GM23338 (cell line): ENCODE measurements around the gene COL4A1.

Experiments
- EZH2 ChIP-seq: fragments of 200-600 bp; sonication (generic); IDR thresholded peaks from one replicate; pipeline ENCODE4 v1.8.0; 2017; ENCODE audit warnings: antibody characterized with exemption, mild to moderate bottlenecking, low read depth; ENCODE audit not compliant: unreplicated experiment
- POLR2AphosphoS5 ChIP-seq: IDR thresholded peaks from 2 replicates; pipeline ENCODE4 v1.6.1; 2016; ENCODE audit warnings: antibody characterized with exemption, low read depth
- STAT1 ChIP-seq: IDR thresholded peaks from one replicate; pipeline ENCODE4 v1.6.1; 2016; ENCODE audit warnings: antibody characterized with exemption; ENCODE audit not compliant: unreplicated experiment
- TF ChIP-seq, protein P1 (sequence below), 2 experiments: fragments of 200-600 bp in 1 of 2; sonication (generic) in 1 of 2; conservative IDR thresholded peaks; 2 replicates each; pipeline versions ENCODE4 v1.5.1 to v1.6.1; 2016 to 2017; ENCODE audit warnings: antibody characterized with exemption in 2 of 2, low read depth in 2 of 2, mild to moderate bottlenecking in 2 of 2, moderate library complexity in 1 of 2
- TF ChIP-seq, protein P2 (sequence below): fragments of 250-450 bp; sonication (Bioruptor Pico); IDR thresholded peaks from 2 replicates; pipeline ENCODE4 v1.5.0; 2020; ENCODE audit warnings: mild to moderate bottlenecking, moderate library complexity

DNA sequence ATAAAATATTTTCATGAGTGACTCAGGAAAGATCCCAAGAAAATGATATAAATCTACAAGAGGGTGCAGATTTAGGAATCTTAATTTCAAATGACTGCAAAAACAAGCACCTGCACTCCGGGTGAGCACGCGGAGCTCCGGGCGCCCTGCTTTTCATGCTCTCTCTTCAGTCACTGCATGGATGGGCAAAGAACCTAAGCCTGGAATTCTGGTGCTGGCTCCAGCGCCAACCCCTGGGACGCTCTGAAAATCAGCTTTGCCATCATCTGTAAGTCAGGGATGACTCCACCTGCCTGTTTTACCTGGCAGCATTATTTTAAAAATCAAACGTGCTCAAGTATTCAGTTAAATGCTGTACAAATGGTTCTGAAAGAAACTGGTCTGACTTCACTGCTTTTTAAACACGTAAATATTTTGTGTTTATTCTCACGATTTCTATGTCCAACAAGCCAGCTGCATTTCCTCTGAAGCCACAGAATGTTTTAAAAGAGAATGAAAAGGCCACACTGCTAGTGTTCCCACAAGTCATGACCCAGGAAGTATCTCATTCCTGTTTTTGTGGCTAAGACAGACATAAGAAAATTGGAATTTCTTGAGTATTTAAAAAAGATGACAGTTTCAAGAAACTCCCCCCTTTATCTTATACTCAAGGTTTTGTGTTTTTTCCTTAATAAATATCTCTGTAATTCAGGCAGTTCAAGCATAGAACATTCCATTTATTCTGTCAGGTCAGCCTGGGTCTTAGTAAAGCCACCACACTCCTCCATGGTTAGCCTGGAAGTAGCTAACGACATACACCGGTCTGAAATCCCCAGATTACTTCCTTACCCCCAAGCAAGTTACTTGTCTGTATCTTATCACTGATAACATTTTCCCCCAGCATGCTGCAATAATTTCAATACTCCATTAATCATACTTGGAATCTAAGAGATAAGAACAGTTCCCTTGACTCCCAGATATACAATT, 81.1 kb downstream of the COL4A1 start:
- TF ChIP-seq, protein P1, sequence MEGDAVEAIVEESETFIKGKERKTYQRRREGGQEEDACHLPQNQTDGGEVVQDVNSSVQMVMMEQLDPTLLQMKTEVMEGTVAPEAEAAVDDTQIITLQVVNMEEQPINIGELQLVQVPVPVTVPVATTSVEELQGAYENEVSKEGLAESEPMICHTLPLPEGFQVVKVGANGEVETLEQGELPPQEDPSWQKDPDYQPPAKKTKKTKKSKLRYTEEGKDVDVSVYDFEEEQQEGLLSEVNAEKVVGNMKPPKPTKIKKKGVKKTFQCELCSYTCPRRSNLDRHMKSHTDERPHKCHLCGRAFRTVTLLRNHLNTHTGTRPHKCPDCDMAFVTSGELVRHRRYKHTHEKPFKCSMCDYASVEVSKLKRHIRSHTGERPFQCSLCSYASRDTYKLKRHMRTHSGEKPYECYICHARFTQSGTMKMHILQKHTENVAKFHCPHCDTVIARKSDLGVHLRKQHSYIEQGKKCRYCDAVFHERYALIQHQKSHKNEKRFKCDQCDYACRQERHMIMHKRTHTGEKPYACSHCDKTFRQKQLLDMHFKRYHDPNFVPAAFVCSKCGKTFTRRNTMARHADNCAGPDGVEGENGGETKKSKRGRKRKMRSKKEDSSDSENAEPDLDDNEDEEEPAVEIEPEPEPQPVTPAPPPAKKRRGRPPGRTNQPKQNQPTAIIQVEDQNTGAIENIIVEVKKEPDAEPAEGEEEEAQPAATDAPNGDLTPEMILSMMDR (conservative IDR thresholded peaks at IDR 0.05; ENCODE audit: low read depth in 2 of 2), result no peak
- TF ChIP-seq POLR2AphosphoS5 (no peak), EZH2 (no peak), STAT1 (no peak)
- TF ChIP-seq, protein P2, sequence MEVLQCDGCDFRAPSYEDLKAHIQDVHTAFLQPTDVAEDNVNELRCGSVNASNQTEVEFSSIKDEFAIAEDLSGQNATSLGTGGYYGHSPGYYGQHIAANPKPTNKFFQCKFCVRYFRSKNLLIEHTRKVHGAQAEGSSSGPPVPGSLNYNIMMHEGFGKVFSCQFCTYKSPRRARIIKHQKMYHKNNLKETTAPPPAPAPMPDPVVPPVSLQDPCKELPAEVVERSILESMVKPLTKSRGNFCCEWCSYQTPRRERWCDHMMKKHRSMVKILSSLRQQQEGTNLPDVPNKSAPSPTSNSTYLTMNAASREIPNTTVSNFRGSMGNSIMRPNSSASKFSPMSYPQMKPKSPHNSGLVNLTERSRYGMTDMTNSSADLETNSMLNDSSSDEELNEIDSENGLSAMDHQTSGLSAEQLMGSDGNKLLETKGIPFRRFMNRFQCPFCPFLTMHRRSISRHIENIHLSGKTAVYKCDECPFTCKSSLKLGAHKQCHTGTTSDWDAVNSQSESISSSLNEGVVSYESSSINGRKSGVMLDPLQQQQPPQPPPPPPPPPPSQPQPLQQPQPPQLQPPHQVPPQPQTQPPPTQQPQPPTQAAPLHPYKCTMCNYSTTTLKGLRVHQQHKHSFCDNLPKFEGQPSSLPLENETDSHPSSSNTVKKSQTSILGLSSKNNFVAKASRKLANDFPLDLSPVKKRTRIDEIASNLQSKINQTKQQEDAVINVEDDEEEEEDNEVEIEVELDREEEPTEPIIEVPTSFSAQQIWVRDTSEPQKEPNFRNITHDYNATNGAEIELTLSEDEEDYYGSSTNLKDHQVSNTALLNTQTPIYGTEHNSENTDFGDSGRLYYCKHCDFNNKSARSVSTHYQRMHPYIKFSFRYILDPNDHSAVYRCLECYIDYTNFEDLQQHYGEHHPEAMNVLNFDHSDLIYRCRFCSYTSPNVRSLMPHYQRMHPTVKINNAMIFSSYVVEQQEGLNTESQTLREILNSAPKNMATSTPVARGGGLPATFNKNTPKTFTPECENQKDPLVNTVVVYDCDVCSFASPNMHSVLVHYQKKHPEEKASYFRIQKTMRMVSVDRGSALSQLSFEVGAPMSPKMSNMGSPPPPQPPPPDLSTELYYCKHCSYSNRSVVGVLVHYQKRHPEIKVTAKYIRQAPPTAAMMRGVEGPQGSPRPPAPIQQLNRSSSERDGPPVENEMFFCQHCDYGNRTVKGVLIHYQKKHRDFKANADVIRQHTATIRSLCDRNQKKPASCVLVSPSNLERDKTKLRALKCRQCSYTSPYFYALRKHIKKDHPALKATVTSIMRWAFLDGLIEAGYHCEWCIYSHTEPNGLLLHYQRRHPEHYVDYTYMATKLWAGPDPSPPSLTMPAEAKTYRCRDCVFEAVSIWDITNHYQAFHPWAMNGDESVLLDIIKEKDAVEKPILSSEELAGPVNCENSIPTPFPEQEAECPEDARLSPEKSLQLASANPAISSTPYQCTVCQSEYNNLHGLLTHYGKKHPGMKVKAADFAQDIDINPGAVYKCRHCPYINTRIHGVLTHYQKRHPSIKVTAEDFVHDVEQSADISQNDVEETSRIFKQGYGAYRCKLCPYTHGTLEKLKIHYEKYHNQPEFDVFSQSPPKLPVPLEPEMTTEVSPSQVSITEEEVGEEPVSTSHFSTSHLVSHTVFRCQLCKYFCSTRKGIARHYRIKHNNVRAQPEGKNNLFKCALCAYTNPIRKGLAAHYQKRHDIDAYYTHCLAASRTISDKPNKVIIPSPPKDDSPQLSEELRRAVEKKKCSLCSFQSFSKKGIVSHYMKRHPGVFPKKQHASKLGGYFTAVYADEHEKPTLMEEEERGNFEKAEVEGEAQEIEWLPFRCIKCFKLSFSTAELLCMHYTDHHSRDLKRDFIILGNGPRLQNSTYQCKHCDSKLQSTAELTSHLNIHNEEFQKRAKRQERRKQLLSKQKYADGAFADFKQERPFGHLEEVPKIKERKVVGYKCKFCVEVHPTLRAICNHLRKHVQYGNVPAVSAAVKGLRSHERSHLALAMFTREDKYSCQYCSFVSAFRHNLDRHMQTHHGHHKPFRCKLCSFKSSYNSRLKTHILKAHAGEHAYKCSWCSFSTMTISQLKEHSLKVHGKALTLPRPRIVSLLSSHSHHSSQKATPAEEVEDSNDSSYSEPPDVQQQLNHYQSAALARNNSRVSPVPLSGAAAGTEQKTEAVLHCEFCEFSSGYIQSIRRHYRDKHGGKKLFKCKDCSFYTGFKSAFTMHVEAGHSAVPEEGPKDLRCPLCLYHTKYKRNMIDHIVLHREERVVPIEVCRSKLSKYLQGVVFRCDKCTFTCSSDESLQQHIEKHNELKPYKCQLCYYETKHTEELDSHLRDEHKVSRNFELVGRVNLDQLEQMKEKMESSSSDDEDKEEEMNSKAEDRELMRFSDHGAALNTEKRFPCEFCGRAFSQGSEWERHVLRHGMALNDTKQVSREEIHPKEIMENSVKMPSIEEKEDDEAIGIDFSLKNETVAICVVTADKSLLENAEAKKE (CRISPR knock-in tag), result no peak
